HG03457 (cell line): ENCODE measurements around the gene GALNT2.

Experiments used
- ATAC-seq: cut with Tn5 transposase; IDR thresholded peaks from one replicate; pipeline ENCODE4 v1.9.1; 2021; ENCODE audit warnings: moderate number of reproducible peaks; ENCODE audit not compliant: unreplicated experiment

GALNT2 gene

GRCh38 chr1:230249695-230250480, 182.8 kb downstream of the GALNT2 start:
- no peak for ATAC-seq

- ATAC-seq: no peak
Observed at GRCh38 chr1:230250666-230251065, 183.6 kb downstream of the GALNT2 start.

- peak; percentile 61 for ATAC-seq
Observed at GRCh38 chr1:230251644-230252191, 184.7 kb downstream of the GALNT2 start.

- ATAC-seq: no peak
Observed at GRCh38 chr1:230253150-230253549, 186.1 kb downstream of the GALNT2 start.

GRCh38 chr1:230254265-230254664, 187.2 kb downstream of the GALNT2 start:
- ATAC-seq: no peak

GRCh38 chr1:230255116-230255515, 188.1 kb downstream of the GALNT2 start:
- no peak for ATAC-seq

- ATAC-seq: no peak
Observed at GRCh38 chr1:230255991-230256390, 189.0 kb downstream of the GALNT2 start.

- ATAC-seq: no peak
Observed at GRCh38 chr1:230256896-230257295, 189.9 kb downstream of the GALNT2 start.

- no peak for ATAC-seq
Observed at GRCh38 chr1:230259621-230260020, 192.6 kb downstream of the GALNT2 start.

- no peak for ATAC-seq
Observed at GRCh38 chr1:230260831-230261230, 193.8 kb downstream of the GALNT2 start.

- no peak for ATAC-seq
Observed at GRCh38 chr1:230261928-230262650, 195.1 kb downstream of the GALNT2 start.

- no peak for ATAC-seq
Observed at GRCh38 chr1:230262867-230263567, 196.0 kb downstream of the GALNT2 start.

GRCh38 chr1:230263568-230264195, 196.6 kb downstream of the GALNT2 start:
- no peak for ATAC-seq

GRCh38 chr1:230264342-230264741, 197.3 kb downstream of the GALNT2 start:
- no peak for ATAC-seq

GRCh38 chr1:230265200-230266115, 198.4 kb downstream of the GALNT2 start:
- ATAC-seq: no peak

- no peak for ATAC-seq
Observed at GRCh38 chr1:230266456-230266855, 199.4 kb downstream of the GALNT2 start.

GRCh38 chr1:230267338-230268065, 200.5 kb downstream of the GALNT2 start:
- ATAC-seq: no peak

GRCh38 chr1:230268371-230269170, 201.5 kb downstream of the GALNT2 start:
- no peak for ATAC-seq
